HG02798 (cell line): ENCODE results near the gene NXN.
A peak's percentile ranks its signal among the peaks of the same experiment; 100 is the strongest.
"Not testable (repeated sequence)": the region's sequence is repeated elsewhere in the genome, so short reads cannot be mapped to it uniquely, and the experiment has no call there.

Experiments used
- ATAC-seq: cut with Tn5 transposase; IDR thresholded peaks from one replicate; pipeline ENCODE4 v1.9.1; 2021; ENCODE audit warnings: mild to moderate bottlenecking; ENCODE audit not compliant: unreplicated experiment, poor library complexity

NXN gene

DNA sequence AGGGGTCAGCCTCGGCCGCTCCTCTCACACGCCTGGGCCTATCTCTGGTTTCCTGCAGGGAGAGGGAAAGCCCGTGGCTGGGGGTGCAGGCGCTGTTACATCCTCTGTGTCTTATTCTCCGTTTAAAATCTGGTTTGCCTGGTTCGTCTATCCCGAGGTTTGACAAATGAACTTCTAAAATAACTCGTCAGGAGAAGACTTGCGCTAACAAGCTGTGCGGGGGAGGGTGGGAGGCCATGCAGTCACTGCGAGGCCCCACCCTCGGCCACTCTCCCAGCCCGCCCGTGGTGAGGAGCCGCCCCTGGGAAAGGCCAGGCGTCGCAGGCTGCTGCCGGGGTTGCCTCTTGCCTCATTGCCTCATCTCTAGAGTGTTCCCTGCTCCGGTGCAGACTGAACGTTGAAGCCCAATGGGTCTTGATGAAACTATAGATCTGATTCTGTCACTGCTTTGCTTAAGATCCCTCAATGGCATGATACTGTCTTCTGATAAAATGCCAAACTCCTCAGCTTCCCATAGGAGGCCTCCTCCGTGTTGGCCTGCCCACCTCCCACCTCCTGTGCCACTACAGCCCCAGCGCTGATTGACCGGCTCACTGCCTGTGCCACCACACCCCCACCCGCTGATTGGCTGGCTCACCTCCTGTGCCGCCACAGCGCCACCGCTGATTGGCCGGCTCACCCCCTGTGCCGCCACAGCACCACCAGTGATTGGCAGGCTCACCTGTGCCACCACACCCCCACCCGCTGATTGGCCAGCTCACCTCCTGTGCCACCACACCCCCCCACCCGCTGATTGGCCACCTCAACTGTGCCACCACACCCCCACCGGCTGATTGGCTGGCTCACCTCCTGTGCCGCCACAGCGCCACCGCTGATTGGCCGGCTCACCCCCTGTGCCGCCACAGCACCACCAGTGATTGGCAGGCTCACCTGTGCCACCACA is 189.4 kb downstream of the NXN start:
- not testable (repeated sequence) for ATAC-seq

DNA sequence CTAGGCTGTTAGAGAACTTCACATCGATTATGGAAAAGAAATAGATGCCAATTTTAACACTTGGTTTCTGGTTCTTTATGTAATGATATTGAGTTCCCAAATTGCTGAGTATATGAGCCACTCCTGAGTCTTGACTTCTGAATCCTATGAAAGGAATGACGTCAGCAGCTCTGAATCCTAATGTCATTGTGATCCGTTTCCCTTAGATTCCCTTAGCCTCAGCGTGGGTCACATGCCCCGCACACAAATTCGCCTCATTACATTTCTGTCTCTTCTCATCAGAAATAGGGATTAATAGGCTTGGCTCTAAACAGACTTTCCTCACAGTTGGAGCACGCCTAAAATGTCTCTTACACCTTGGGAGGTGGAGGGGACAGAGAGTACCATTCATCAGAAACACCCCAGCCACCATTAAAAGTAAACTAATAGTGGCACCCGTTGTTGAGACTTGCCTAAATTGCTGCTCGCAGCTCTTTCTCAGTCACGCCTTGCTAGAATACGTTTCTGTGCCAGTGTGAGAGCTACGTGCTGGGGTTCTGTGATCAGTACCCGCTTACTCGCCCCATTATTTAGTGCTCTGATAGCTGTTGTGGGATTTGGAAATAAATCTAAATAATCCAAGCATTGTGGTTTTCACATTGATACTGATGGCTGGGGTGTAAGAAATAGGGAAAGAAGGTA is 190.3 kb downstream of the NXN start:
- ATAC-seq, result no peak

DNA sequence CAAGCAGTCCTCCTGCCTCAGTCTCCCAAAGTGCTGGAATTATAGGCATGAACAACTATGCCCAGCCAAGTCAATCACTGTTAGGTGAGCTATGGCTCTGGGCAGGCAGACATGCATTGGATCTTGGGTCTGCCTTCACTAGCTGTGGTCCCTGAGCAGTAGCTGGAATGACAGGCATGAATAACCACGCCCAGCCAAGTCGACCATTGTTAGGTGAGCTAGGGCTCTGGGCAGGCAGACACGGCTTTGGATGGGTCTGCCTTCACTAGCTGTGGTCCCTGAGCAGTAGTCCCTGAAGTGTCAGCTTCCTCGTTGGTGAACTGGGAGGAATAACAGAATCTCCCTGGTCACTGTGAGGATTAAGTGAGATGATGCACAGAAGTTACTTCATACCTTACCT is 191.0 kb downstream of the NXN start:
- no peak for ATAC-seq

DNA sequence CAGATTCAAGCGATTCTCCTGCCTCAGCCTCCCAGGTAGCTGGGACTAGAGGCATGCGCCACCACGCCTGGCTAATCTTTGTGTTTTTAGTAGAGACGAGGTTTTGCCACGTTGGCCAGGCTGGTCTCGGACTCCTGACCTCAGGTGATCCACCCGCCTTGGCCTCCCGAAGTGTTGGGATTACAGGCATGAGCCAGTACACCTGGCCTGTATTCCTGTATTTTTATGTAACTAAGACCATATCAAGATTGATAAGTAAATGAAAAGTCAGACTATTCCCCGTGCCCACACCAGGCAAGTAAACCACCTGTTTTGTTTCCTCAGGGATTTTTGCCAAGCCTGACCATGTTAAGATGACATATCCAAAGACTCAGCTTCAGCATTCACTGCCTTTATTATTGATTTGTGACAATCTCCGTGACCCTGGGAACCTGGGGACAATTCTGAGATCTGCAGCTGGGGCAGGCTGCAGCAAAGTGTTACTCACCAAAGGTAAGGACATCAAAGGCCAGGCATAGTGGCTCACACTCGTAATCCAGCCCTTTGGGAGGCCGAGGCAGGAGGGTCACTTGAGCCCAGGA is 191.8 kb downstream of the NXN start:
- ATAC-seq, result no peak

DNA sequence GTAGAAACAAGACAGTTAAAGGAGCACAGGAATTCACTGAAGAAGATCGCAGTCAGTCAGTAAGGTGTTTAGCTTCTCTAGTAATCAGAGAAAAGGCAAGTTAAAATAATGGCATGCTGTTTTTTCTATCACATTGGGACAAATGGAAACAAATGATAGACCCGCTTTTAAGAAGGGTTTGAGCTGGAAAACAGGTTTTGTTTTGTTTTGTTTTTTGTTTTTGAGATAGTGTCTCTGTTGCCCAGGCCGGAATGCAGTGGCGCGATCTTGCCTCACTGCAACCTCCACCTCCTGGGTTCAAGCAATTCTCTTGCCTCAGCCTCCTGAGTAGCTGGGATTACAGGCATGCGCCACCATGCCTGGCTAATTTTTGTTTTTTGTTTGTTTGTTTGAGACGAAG is 193.7 kb downstream of the NXN start:
- ATAC-seq, result not testable (repeated sequence)

DNA sequence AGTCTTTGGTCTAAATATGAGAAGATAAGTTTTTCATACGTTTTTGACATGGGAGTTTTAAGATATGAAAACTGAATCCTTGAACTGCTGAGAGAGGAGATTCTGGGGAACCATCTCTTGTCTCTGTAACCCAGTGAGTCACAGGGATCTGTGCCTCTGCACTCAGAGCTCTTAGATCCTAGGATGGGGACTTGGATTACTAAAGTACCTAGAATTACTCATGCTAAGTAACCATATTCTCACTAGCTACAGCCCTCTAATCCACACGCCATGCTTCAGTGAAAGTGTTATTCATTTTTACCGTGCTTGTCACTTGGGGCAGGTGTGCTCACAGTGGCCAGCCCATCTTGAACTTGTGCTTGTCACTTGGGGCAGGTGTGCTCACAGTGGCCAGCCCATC is 195.4 kb downstream of the NXN start:
- no peak for ATAC-seq

DNA sequence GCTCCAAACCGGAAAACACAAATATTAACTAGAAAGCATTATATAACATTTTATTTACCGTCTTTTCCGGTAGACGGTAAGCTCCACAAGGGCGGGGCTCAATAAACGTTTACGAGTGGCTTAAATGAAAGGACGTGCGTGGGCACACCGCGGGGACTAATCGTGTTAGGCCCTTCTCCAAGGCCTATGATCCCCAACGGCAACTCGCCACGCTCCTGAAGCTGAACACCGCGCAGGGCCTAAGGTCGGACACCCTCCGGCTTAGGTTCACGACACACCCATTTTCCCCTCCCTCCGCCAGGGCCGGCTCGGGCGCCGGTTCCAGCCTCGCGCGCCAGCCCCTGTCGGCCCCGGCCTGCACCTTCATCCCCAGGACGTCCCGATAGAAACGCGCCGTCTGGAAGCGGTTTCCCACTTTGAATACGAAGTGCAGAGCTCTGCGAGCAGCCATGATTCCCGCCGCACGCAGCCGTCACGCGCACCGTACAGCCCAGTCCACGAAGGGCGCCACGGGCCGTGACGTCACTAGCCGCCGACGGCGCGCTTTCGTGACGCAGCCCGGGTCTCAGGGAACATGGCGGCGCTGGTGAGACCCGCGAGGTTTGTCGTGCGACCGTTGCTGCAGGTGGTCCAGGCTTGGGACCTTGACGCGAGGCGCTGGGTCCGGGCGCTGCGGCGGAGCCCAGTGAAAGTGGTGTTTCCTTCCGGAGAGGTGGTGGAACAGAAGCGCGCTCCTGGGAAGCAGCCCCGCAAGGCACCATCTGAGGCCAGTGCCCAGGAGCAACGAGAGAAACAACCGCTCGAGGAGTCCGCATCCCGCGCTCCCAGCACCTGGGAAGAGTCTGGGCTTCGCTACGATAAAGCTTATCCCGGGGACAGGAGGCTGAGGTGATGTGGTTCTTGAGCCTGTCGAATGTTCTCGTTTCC is 197.5 kb downstream of the NXN start, which contains the start of the genes GLOD4 and MRM3:
GLOD4 (minus strand) TSS at position 476 of the 927 bp plus-strand sequence; CDS start at position 451, 25 bp downstream.
MRM3 (plus strand) TSS at position 549 of the 927 bp plus-strand sequence; CDS start at position 575, 26 bp downstream.
- ATAC-seq, result peak; percentile 94

DNA sequence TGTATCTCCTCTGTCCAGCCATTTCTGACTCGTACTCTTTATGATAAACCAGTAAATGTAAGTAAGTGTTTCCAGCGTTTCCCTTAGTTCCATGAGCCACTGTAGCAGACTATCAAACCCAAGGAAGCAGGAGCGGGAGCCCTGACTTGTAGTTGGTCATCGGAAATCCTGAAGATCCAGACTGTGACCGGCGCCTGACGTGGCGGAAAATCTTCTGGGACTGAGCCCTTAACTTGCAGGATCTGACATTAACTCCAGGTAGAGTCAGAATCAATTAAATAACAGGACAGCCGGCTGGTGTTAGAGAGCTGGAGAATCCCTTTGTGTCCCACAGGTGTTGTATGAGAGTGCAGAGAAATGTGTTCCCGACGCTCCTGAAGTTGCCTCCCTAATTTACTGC is 201.5 kb downstream of the NXN start:
- ATAC-seq, result no peak

DNA sequence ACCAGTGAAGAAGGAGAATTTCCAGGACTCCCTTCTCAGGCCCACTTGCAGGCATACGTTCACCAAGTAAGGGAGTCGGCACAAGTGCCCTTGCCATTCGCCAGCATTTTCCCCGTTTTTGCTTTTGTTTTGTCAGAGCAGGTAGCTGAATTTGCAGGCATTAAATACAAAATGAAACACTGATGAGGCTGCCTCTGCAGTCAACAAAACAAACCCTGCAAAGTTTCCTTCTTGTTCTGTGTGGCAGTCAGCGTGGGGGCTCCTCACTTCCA is 205.3 kb downstream of the NXN start:
- no peak for ATAC-seq

DNA sequence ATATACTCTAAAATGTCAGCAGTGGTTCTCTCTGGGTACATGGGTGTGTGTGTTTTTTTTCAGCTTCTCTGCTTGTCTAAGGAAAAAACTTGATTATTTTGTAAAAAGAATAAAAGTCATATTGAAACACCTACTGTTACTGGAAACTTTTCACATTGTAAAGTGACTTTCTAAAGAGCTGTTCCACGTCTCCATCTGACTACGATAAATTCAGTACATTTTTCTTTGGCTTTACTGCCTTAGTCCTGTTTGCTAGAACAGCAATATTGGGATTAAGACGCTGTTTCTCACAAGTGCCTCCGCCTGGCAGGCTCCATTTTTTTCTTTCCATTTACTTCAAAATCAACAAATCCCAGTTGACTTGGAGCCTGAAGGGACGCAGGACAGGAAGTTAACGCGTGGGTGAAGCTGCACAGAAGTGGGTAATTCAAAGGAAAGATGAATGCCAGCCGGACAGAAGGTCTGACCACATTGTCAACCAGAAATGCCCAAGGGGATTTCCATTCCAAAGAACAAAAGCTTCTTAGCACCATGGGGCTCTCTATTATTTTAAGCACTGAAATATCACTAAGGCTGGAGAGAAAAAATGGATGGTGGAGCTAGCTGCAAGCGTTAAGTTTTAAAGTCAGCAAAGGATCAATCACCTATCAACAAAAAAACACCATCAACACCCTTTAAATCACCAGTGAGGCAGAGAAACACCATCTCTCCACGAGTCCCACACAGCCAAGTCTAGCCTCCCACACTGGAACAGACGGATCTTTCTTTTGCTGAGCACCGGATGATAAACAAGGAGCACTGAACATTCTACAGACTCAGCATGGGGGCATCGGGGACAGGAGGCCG is 205.9 kb downstream of the NXN start:
- ATAC-seq, result no peak

DNA sequence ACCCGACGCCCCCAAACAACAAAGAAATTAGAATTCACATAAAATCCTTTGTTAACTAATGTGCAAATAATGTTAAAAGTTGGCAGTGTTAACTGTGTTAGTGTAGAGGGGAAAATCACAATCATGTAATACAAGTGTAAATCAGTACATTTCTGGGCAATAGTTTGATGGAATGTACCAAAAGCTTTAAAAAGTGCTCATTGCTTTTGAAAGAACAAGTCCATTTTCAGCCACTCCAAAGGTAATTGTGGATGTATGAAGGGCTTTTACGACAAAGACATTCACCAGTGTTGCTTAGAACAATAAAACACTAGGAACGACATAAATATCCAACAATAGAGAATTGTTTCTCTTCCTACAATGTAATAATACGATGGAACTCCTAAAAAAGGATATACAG is 206.6 kb downstream of the NXN start:
- ATAC-seq, result no peak

DNA sequence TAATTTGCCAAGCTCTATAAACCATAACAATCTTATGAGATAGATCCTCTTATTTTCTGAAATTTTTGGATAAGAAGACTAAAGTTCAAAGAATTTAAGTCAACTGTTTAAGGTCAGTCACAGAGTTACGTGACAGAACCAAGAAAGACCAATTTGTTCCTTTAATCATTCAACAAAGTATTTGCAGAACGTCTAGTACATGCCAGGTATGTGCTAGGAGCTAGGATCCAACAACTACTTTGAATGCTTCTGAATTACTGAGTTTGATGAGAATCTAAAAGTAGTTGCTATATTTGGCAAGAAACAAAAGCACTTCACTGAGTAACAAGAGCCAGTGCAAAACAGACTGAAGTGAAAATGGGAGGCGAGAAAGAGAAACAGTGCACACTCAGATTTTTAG is 212.5 kb downstream of the NXN start:
- ATAC-seq, result no peak

DNA sequence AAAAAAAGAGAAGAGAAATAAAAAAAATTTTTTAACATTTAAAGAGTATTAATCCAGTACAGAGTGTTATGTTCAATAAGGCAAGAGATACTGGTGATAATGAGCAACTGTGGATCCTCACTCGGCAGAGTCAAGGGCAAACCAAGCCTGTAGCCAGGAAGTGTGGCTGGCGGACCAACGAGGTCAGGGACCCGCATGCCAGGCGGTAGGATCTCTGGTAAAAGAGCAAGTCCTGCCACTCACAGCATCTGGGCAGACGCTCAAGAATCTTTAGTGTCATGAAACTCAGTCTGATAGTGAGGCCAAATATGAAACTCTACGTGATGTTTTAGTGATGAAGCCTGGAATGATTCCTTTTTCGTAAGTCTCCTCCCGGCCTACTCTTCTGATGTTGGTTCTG is 219.2 kb downstream of the NXN start:
- no peak for ATAC-seq

DNA sequence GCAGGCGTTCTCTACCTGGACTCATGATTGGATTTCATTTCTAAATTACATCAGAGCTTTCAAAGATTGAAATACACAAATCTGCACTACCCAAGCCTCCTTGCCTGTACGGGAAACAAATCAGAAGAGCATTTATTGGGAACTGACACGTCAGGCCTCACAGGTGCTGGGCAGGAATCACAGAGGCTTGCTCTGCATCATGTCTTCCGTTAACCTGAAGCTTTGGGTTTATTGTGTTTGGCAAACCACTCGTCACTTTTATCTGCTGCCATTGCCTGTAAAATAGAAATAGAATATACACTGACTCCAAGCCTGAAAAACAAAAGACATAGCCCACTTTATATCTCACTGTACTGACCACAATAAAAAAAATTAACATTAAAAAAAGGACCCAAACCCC is 219.6 kb downstream of the NXN start:
- ATAC-seq, result no peak

DNA sequence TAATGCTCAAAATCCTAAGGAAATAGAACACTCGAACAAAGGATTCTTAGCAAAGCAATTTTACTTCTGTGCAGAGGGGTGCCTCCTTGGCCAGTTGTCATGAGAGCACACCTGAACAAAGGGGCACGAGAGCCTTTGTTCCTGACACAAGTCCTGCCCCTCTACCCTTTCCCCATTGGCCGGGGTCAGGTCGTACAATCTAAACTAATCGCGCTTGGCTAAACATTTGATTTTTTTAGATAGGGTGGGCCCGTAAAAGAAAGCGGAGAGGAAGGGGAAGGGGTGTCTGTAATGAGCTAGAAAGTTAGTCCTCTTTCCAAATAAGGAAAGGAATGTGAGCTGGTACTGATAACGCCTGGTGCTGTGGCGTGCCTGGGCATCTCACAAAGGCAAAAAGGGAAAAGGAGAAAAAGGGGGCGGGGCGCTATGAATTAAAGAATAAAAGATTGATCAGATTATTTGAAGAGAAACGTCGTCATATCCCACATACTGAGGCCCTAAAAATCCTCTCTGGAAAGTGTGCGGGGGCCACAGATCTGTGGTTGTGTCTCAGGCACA is 223.5 kb downstream of the NXN start:
- not testable (repeated sequence) for ATAC-seq

DNA sequence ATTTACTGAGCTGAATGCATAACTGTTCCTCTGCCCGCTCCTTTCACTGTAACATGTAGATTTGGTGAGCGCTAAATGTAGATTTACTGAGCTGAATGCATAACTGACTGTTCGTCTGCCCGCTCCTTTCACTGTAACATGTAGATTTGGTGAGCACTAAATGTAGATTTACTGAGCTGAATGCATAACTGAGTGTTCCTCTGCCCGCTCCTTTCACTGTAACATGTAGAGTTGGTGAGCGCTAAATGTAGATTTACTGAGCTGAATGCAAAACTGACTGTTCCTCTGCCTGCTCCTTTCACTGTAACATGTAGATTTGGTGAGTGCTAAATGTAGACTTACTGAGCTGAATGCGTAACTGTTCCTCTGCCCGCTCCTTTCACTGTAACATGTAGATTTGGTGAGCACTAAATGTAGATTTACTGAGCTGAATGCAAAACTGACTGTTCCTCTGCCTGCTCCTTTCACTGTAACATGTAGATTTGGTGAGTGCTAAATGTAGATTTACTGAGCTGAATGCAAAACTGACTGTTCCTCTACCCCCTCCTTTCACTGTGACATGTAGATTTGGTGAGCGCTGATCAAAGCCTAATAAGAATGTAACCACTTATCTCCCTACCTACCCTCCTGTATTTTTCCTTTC is 224.1 kb downstream of the NXN start:
- not testable (repeated sequence) for ATAC-seq

DNA sequence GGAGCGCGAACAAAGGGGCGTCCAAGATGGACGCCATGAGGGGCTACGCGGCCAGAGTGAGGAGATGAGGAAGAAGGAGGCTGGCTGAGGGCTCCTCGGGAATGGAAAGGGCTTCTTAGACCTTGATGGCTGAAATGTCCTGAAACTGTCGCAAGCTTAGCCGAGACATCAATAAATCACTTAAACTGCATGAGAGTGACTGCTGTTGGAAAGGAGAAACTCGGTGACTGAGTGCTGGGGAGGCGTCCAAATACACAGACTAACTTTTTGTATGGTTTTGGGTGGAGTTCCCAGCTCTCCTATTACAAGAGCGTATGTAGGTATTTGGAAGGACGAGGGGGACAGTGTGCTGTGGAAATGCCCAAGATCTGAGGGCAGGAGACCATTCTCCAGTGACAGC is 226.2 kb downstream of the NXN start:
- no peak for ATAC-seq

DNA sequence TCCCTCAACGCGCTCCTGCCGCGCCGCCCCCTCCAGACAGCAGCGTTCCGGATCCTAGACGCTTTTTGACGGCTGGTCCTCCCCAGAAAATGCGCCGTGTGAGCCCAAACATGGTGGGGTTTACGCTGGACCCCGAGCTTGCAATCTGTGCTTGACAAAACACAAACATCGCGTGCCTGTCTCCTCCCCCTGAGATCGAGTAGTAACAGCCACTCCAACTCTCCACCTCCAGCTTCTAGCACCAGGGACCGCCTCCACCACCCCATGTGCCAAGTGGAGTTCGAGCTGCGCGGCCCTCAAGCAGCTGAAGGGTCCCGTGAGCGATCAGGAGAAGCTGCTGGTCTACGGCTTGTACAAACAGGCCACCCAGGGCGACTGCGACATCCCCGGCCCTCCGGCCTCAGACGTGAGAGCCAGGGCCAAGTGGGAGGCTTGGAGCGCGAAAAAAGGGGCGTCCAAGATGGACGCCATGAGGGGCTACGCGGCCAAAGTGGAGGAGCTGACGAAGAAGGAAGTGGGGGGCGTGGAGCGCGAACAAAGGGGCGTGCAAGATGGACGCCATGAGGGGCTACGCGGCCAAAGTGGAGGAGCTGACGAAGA is 226.9 kb downstream of the NXN start:
- no peak for ATAC-seq
